GM12878 (cell line): ENCODE data around the gene ASB3.

Experiments
- BRCA1 ChIP-seq: IDR thresholded peaks from 2 replicates; pipeline ENCODE4 v1.6.1; 2011; ENCODE audit warnings: low read depth, low read length, improper control_type of control experiment
- HDAC2 ChIP-seq: fragments of 200-600 bp; sonication (generic); IDR thresholded peaks from 2 replicates; pipeline ENCODE4 v1.6.1; 2017
- JUND ChIP-seq: IDR thresholded peaks from 2 replicates; pipeline ENCODE4 v1.6.1; 2012; ENCODE audit warnings: low read depth, mild to moderate bottlenecking, low read length, improper control_type of control experiment, moderate library complexity
- MXI1 ChIP-seq: fragments of 150-350 bp; IDR thresholded peaks from 2 replicates; pipeline ENCODE4 v1.6.1; 2011; ENCODE audit warnings: low read depth, mild to moderate bottlenecking, inconsistent platforms, low read length, improper control_type of control experiment
- NFIC ChIP-seq: IDR thresholded peaks from 2 replicates; pipeline ENCODE4 v1.6.1; 2012; ENCODE audit warnings: low read depth, mild to moderate bottlenecking, inconsistent platforms, low read length, moderate library complexity
- NRF1 ChIP-seq: conservative IDR thresholded peaks from 2 replicates; pipeline ENCODE4 v1.6.1; 2011; ENCODE audit warnings: mild to moderate bottlenecking, low read depth, low read length, improper control_type of control experiment
- POLR2AphosphoS5 ChIP-seq: IDR thresholded peaks from 2 replicates; pipeline ENCODE4 v1.6.1; 2011; ENCODE audit warnings: mild to moderate bottlenecking, low read length, inconsistent platforms
- RAD21 ChIP-seq: IDR thresholded peaks from 2 replicates; pipeline ENCODE4 v1.6.1; 2011; ENCODE audit warnings: mild to moderate bottlenecking, low read depth, low read length, moderate library complexity; ENCODE audit not compliant: insufficient read depth
- SMAD1 ChIP-seq: fragments of 450-650 bp; IDR thresholded peaks from 2 replicates; pipeline ENCODE4 v1.6.1; 2018; ENCODE audit warnings: mild to moderate bottlenecking, low read depth; ENCODE audit not compliant: partially characterized antibody
- SRF ChIP-seq, 2 experiments: IDR thresholded peaks; 2 replicates each; pipeline ENCODE4 v1.6.1; 2011; ENCODE audit warnings: low read depth in 2 of 2, low read length in 2 of 2, mild to moderate bottlenecking in 1 of 2, moderate library complexity in 1 of 2
- SUZ12 ChIP-seq: fragments of 200-600 bp; sonication (generic); IDR thresholded peaks from one replicate; pipeline ENCODE4 v1.6.1; 2018; ENCODE audit warnings: antibody characterized with exemption, mild to moderate bottlenecking; ENCODE audit not compliant: unreplicated experiment
- TCF12 ChIP-seq: IDR thresholded peaks from 2 replicates; pipeline ENCODE4 v1.6.1; 2011; ENCODE audit warnings: low read depth, mild to moderate bottlenecking, low read length
- TF ChIP-seq, protein P1 (sequence below), 3 experiments: IDR thresholded peaks in 2 of 3; conservative IDR thresholded peaks in 1 of 3; 2 replicates each; pipeline ENCODE4 v1.5.1; 2011; ENCODE audit warnings: low read depth in 3 of 3, low read length in 3 of 3, mild to moderate bottlenecking in 3 of 3, control low read depth in 2 of 3, moderate library complexity in 2 of 3, inconsistent platforms in 1 of 3, mixed read lengths in 1 of 3; ENCODE audit not compliant: control insufficient read depth in 2 of 3, insufficient read depth in 1 of 3; ENCODE audit errors: extremely low read depth in 1 of 3
- TF ChIP-seq, protein P2 (sequence below): IDR thresholded peaks from 2 replicates; pipeline ENCODE4 v1.6.1; 2012; ENCODE audit warnings: mild to moderate bottlenecking, low read depth, low read length

GRCh38 chr2:53725662-53726061, 61.1 kb downstream of the ASB3 start:
- no peak for TF ChIP-seq SRF (IDR thresholded peaks at IDR 0.05; ENCODE audit: low read depth in 2 of 2, low read length in 2 of 2)
- TF ChIP-seq, protein P1, sequence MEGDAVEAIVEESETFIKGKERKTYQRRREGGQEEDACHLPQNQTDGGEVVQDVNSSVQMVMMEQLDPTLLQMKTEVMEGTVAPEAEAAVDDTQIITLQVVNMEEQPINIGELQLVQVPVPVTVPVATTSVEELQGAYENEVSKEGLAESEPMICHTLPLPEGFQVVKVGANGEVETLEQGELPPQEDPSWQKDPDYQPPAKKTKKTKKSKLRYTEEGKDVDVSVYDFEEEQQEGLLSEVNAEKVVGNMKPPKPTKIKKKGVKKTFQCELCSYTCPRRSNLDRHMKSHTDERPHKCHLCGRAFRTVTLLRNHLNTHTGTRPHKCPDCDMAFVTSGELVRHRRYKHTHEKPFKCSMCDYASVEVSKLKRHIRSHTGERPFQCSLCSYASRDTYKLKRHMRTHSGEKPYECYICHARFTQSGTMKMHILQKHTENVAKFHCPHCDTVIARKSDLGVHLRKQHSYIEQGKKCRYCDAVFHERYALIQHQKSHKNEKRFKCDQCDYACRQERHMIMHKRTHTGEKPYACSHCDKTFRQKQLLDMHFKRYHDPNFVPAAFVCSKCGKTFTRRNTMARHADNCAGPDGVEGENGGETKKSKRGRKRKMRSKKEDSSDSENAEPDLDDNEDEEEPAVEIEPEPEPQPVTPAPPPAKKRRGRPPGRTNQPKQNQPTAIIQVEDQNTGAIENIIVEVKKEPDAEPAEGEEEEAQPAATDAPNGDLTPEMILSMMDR (IDR thresholded peaks at IDR 0.05 in 2 of 3, conservative IDR thresholded peaks at IDR 0.05 in 1 of 3; ENCODE audit: control insufficient read depth in 2 of 3, extremely low read depth in 1 of 3, insufficient read depth in 1 of 3, low read depth in 3 of 3, low read length in 3 of 3), result no peak
- TF ChIP-seq, protein P2, sequence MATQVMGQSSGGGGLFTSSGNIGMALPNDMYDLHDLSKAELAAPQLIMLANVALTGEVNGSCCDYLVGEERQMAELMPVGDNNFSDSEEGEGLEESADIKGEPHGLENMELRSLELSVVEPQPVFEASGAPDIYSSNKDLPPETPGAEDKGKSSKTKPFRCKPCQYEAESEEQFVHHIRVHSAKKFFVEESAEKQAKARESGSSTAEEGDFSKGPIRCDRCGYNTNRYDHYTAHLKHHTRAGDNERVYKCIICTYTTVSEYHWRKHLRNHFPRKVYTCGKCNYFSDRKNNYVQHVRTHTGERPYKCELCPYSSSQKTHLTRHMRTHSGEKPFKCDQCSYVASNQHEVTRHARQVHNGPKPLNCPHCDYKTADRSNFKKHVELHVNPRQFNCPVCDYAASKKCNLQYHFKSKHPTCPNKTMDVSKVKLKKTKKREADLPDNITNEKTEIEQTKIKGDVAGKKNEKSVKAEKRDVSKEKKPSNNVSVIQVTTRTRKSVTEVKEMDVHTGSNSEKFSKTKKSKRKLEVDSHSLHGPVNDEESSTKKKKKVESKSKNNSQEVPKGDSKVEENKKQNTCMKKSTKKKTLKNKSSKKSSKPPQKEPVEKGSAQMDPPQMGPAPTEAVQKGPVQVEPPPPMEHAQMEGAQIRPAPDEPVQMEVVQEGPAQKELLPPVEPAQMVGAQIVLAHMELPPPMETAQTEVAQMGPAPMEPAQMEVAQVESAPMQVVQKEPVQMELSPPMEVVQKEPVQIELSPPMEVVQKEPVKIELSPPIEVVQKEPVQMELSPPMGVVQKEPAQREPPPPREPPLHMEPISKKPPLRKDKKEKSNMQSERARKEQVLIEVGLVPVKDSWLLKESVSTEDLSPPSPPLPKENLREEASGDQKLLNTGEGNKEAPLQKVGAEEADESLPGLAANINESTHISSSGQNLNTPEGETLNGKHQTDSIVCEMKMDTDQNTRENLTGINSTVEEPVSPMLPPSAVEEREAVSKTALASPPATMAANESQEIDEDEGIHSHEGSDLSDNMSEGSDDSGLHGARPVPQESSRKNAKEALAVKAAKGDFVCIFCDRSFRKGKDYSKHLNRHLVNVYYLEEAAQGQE, result no peak
- no peak for TF ChIP-seq TCF12
- TF ChIP-seq NFIC, result no peak
- no peak for TF ChIP-seq JUND
- TF ChIP-seq MXI1, result no peak
- no peak for TF ChIP-seq RAD21
- no peak for TF ChIP-seq SMAD1
- no peak for TF ChIP-seq POLR2AphosphoS5
- no peak for TF ChIP-seq NRF1
- TF ChIP-seq SUZ12, result no peak
- TF ChIP-seq HDAC2, result no peak
- TF ChIP-seq BRCA1, result no peak
